ENCODE results near the gene WBP11.

GRCh38 chr12:14839262-14839661, 36.0 kb upstream of the WBP11 start:
- TF ChIP-seq, protein P1, sequence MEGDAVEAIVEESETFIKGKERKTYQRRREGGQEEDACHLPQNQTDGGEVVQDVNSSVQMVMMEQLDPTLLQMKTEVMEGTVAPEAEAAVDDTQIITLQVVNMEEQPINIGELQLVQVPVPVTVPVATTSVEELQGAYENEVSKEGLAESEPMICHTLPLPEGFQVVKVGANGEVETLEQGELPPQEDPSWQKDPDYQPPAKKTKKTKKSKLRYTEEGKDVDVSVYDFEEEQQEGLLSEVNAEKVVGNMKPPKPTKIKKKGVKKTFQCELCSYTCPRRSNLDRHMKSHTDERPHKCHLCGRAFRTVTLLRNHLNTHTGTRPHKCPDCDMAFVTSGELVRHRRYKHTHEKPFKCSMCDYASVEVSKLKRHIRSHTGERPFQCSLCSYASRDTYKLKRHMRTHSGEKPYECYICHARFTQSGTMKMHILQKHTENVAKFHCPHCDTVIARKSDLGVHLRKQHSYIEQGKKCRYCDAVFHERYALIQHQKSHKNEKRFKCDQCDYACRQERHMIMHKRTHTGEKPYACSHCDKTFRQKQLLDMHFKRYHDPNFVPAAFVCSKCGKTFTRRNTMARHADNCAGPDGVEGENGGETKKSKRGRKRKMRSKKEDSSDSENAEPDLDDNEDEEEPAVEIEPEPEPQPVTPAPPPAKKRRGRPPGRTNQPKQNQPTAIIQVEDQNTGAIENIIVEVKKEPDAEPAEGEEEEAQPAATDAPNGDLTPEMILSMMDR (conservative IDR thresholded peaks at IDR 0.05; ENCODE audit: low read depth, low read length), result no peak
- TF ChIP-seq EZH2 (IDR thresholded peaks at IDR 0.05; ENCODE audit: low read length, unreplicated experiment), result no peak
